Endometrium (tissue), 2 donors: Measurements from ENCODE around the gene FLT3.
"Not testable (repeated sequence)": the region's sequence is repeated elsewhere in the genome, so short reads cannot be mapped to it uniquely, and the experiment has no call there.

ENCODE experiments used
- FAIRE-seq: peaks from 2 replicates; lab custom pipeline; 2012; peaks lifted over from hg19 to GRCh38; lab: Jason Lieb, UNC
- donor health status: control.
- donor health status: control.

FLT3 gene

GRCh38 chr13:28044608-28045007 lies 55.8 kb downstream of the FLT3 start:
- no peak for FAIRE-seq

- no peak for FAIRE-seq
Measured at GRCh38 chr13:28043224-28043623, 57.2 kb downstream of the FLT3 start.

GRCh38 chr13:28041501-28041900 lies 58.9 kb downstream of the FLT3 start:
- no peak for FAIRE-seq

GRCh38 chr13:28041031-28041461 lies 59.3 kb downstream of the FLT3 start:
- FAIRE-seq, result no peak

GRCh38 chr13:28037399-28037798 lies 63.0 kb downstream of the FLT3 start:
- FAIRE-seq, result no peak

GRCh38 chr13:28035146-28035782 lies 65.1 kb downstream of the FLT3 start:
- FAIRE-seq, result no peak

GRCh38 chr13:28033894-28034655 lies 66.3 kb downstream of the FLT3 start:
- FAIRE-seq, result no peak

GRCh38 chr13:28032438-28032837 lies 67.9 kb downstream of the FLT3 start:
- FAIRE-seq, result not testable (repeated sequence)

- no peak for FAIRE-seq
Measured at GRCh38 chr13:28031896-28032288, 68.5 kb downstream of the FLT3 start.

- FAIRE-seq, result no peak
Measured at GRCh38 chr13:28031220-28031895, 69.0 kb downstream of the FLT3 start.

GRCh38 chr13:28027607-28028364 lies 72.6 kb downstream of the FLT3 start:
- FAIRE-seq, result no peak

GRCh38 chr13:28027071-28027470 lies 73.3 kb downstream of the FLT3 start:
- FAIRE-seq, result no peak

- no peak for FAIRE-seq
Measured at GRCh38 chr13:28026508-28026907, 73.9 kb downstream of the FLT3 start.

GRCh38 chr13:28022848-28023518 lies 77.4 kb downstream of the FLT3 start:
- no peak for FAIRE-seq

- no peak for FAIRE-seq
Measured at GRCh38 chr13:28014301-28014700, 86.1 kb downstream of the FLT3 start.

GRCh38 chr13:28013482-28013881 lies 86.9 kb downstream of the FLT3 start:
- no peak for FAIRE-seq

- no peak for FAIRE-seq
Measured at GRCh38 chr13:28012896-28013295, 87.5 kb downstream of the FLT3 start.

GRCh38 chr13:28012383-28012782 lies 88.0 kb downstream of the FLT3 start:
- no peak for FAIRE-seq

- no peak for FAIRE-seq
Measured at GRCh38 chr13:28010046-28010445, 90.3 kb downstream of the FLT3 start.

- FAIRE-seq, result not testable (repeated sequence)
Measured at GRCh38 chr13:28005016-28005415, 95.4 kb downstream of the FLT3 start.

GRCh38 chr13:28002886-28003698 lies 97.3 kb downstream of the FLT3 start:
- no peak for FAIRE-seq
